ENCODE data around the gene TMSB4X.
A peak's percentile ranks its signal among the peaks of the same experiment; 100 is the strongest.
"Not testable (repeated sequence)": the region's sequence is repeated elsewhere in the genome, so short reads cannot be mapped to it uniquely, and the experiment has no call there.

TMSB4X gene

GRCh38 chrX:12955882-12956703, 18.8 kb upstream of the TMSB4X start:
- DNase-seq: peak; percentile 87

DNA sequence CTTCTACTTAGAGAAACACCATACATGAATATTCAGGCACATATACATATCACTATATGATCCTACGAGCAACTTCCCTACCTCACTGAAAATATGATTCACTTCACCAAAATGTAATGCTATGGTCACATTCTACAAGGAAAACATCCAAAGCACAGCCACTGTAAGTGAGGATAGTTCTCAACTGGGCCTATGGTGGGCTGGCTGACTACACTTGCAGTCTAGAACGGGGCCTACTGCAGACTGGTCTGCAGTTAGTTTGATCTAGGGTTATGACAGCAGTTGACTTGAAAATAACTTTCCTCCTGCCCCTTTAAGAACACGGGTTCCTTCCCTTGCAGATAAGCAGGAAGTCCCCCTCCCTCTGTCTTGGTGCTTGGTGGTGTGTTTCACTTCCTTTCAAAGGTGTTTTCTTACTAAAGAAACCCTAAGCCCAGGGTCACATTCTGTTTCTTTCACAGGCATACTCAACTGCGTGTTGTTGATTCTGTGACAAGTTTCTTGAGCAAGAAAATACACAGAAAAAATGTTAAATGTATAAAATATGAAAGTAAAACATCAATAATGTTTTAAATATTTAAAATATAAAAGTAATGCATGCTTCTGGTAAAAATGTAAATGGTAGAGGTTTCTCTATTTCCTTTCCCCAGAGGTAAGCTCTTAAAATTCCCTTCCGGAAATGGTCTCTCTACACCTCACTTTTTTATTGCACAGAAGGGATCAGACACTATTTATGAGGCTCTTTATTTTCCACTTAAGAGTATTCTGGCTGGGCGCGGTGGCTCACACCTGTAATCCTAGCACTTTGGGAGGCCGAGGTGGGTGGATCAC, 18.0 kb upstream of the TMSB4X start:
- DNase-seq: peak; percentile 75

DNA sequence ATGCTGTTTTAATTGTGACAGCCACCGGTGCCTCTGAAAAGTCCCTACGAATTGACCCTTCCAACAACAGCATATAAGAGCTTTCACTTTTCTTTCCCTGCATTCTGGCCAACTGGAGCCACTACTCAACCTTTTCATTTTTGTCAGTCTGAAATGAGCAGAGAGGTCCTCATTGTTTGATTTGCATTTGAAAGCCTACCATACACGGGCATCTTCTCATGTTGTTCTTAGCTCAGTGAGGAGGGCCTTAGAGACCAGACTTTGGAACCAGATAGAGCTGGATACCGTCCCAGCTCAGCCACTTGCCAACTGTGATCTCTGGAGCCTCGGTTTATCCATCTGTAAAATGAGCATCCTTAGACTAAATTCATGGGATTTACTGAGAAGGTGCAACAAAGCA, 16.9 kb upstream of the TMSB4X start:
- DNase-seq: no peak

DNA sequence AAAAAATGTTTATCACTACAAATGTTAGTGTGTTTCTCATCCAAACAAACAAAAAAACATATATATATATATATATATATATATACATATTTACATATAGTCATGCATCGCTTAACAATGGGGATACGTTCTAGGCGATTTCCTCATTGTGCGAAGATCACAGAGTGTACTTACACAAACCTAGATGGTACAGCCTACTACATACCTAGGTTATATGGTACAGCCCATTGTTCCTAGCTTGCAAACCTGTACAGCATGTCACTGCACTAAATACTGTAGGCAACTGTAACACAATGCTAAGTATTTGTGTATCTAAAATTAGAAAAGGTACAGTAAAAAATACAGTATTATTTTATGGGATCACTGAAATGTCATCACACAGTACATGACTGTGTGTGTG, 16.4 kb upstream of the TMSB4X start:
- no peak for DNase-seq

- DNase-seq: no peak
These were observed 13.7 kb upstream of the TMSB4X start for GRCh38 chrX:12961196-12961718.

DNA sequence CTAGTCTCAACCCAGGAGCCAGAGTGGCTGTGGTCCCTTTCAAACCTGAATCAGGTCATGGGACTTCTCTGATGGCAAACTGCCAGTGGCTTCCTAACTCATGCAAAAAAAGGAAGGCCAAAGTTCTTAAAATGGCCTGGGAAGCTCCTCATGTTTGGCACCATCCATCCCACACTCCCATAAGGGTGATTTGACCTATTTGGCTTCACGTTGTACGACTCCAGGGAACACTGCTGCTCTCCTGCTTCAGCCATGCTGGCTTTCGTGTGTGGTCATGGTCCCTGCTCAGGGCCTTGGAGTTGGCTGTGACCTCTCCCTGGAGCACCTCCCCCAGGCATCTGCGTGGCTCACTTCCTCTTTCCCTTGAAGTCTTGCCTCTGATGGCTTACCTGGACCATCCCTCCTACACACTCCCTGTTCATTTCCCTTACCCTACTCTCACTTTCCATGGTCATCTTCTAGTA, 12.8 kb upstream of the TMSB4X start:
- DNase-seq: no peak

DNA sequence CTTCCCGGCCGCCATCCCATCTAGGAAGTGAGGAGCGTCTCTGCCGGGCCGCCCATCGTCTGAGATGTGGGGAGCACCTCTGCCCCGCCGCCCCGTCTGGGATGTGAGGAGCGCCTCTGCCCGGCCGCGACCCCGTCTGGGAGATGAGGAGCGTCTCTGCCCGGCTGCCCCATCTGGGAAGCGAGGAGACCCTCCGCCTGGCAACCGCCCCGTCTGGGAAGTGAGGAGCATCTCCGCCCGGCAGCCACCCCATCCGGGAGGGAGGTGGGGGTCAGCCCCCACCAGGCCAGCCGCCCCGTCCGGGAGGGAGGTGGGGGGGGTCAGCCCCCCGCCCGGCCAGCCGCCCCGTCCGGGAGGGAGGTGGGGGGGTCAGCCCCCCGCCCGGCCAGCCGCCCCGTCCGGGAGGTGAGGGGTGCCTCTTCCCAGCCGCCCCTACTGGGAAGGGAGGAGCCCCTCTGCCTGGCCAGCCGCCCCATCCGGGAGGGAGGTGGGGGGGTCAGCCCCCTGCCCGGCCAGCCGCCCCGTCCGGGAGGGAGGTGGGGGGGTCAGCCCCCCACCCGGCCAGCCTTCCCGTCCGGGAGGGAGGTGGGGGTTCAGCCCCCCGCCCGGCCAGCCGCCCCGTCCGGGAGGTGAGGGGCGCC, 11.6 kb upstream of the TMSB4X start:
- not testable (repeated sequence) for DNase-seq

GRCh38 chrX:12965131-12965940, 9.6 kb upstream of the TMSB4X start:
- DNase-seq: no peak

- no peak for DNase-seq
These were observed 8.8 kb upstream of the TMSB4X start for GRCh38 chrX:12966151-12966550.

DNA sequence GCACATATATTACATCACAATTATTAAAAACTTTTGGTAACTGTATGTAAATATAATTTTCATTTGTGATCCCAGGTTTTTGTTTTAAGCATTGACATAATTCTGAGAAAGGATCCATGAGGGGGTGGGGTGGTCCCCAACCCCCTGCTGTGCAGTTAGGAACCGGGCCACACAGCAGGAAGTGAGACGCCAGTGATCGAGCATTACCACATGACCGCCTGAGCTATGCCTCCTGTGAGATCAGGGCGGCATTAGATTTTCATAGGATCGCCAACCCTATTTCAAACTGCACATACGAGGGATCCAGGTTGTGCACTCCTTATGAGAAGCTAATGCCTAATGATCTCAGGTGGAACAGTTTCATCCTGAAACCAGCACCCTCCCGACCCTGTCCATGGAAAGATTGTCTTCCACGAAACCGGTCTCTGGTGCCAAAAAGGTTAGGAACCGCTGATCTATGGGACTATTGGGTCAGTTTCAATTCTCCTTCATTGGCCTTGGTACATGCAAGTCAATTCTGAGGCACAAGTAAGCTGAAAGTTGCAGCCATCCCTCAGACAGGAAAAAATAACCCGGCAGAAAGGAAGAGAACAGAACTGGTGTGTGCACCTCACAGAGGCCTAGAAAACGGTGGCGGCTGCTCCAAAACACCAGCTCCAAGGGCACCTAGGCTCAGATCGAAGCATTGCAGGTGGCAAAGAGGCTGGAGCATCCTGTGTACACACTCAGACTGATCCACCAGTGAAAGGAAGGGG, 7.0 kb upstream of the TMSB4X start:
- no peak for DNase-seq

GRCh38 chrX:12970691-12971202, 4.2 kb upstream of the TMSB4X start:
- peak; percentile 68 for DNase-seq

DNA sequence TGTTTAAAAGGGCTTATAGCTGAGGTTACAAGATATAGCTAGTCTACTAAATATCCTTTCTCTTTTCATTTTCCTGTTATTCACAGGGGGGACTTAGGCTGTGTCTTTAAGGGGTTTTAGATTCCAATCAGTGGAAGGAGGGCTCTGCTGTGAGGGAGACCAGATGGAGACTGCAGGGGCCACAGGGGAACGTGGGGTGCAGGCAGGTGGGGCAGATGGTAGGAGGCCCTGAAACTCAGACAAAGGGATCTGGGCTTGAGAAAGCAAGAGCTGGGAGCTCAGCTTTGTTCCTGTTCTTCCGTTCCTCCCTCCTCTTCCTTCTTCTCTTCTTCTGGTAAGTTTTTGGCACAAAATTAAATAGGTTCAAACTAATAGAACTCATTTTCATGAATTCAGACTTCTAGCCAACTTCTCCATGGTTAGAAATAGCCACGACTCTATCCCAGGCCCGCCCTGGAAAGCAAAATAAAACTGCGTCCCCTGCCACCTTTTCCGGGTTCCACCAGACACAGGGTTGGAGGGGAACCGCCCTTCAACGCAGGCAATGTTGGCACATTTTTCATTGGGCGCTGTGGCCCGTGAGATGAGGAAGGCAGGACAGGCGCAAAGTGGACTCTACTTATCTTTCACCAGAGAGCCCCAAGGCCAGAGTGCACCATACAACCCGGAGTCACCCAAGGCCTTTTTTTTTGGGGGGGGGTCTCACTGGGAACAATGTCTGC, 3.5 kb upstream of the TMSB4X start:
- DNase-seq: no peak

GRCh38 chrX:12972243-12972642, 2.7 kb upstream of the TMSB4X start:
- no peak for DNase-seq

GRCh38 chrX:12972878-12973560, 1.9 kb upstream of the TMSB4X start:
- DNase-seq: no peak

GRCh38 chrX:12973561-12974304, 1.2 kb upstream of the TMSB4X start:
- no peak for DNase-seq

GRCh38 chrX:12974305-12974795, 560 bp upstream of the TMSB4X start:
- peak; percentile 88 for DNase-seq

DNA sequence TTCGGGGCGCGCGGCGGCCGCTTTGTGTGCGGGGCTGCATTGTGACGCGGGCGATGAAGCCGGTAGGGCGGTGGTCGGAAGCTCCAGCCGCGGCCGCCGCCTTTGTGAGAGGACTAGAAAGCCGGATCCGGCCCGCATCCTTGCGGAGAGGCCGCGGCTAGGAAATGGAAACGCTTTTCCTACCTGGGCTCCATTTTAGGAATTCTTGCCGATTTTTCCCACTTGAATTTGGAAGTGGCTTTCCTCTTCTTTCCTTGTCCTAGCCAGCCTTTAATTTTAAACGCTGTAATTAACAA, 708 bp downstream of the TMSB4X start:
- no peak for DNase-seq

DNA sequence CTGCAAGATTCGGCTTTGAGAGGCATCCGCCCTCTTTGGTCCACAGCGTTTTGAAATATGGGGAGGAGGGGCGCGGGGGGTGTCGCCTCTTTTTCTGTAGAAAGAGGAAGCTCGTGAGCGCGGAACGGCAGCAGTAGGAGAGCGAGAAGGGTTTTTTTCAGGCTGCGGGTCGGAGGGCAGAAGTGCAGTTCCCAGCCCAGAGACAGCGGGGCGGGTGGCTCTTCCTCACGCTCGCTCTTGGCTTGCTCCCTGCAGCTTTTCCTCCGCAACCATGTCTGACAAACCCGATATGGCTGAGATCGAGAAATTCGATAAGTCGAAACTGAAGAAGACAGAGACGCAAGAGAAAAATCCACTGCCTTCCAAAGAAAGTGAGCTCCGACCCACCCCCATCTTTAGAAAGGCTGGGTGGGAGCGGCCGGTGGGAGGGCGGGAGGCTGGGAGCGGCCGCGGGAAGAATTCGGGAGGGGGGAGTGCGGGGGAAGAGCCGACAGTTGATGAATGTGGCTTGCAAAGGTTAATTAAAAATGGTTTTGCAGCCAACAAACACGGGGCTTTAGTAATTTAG, 1.2 kb downstream of the TMSB4X start:
- peak; percentile 79 for DNase-seq

All from fibroblast of skin of scalp (primary cell).